PFSK-1 (cell line): Measurements from ENCODE around the gene CACNA1C.

ENCODE experiments used
- FOXP2 ChIP-seq: optimal IDR thresholded peaks from 2 replicates; pipeline ENCODE3; 2011; ENCODE audit warnings: borderline replicate concordance, control low read depth, inconsistent platforms; ENCODE audit not compliant: insufficient read depth; ENCODE audit errors: extremely low read length, extremely low read depth
- POLR2AphosphoS5 ChIP-seq: IDR thresholded peaks from 2 replicates; pipeline ENCODE4 v1.6.1; 2012; ENCODE audit warnings: low read depth, mild to moderate bottlenecking, control low read depth, low read length, moderate library complexity
- SIN3A ChIP-seq: IDR thresholded peaks from 2 replicates; pipeline ENCODE4 v1.6.1; 2012; ENCODE audit warnings: mild to moderate bottlenecking, low read length, moderate library complexity, borderline replicate concordance; ENCODE audit not compliant: insufficient read depth
- TAF1 ChIP-seq: IDR thresholded peaks from 2 replicates; pipeline ENCODE4 v1.6.1; 2012; ENCODE audit warnings: low read length, control low read depth, borderline replicate concordance; ENCODE audit not compliant: insufficient read depth
- TF ChIP-seq, protein P1 (sequence below), 2 experiments: IDR thresholded peaks; 2 replicates each; pipeline versions ENCODE4 v1.6.1 to v1.8.0; 2011 to 2012; ENCODE audit warnings: low read depth in 2 of 2, low read length in 2 of 2, control low read depth in 1 of 2, inconsistent platforms in 1 of 2, mild to moderate bottlenecking in 1 of 2, moderate library complexity in 1 of 2; ENCODE audit not compliant: insufficient read depth in 1 of 2

CACNA1C gene

DNA sequence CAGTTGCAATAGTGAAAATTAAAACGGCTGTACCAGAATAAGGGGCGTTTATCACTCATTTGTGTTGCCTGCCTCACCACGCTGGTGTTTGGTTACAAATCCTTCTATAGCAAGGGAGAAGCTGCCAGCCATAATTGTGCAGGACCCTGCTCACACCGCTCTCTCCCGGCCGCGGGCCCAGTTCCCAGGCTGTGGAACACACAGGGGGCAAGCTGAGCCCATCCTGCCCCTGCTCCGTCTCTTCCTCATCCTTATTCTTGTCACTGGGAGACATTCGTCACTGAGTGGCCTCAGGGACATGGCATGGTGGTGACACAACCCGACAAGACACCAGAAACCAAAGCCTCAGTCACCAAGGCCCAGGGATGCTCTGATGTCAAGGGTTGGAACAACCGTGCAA lies 625.6 kb downstream of the CACNA1C start:
- no peak for TF ChIP-seq TAF1
- TF ChIP-seq, protein P1, sequence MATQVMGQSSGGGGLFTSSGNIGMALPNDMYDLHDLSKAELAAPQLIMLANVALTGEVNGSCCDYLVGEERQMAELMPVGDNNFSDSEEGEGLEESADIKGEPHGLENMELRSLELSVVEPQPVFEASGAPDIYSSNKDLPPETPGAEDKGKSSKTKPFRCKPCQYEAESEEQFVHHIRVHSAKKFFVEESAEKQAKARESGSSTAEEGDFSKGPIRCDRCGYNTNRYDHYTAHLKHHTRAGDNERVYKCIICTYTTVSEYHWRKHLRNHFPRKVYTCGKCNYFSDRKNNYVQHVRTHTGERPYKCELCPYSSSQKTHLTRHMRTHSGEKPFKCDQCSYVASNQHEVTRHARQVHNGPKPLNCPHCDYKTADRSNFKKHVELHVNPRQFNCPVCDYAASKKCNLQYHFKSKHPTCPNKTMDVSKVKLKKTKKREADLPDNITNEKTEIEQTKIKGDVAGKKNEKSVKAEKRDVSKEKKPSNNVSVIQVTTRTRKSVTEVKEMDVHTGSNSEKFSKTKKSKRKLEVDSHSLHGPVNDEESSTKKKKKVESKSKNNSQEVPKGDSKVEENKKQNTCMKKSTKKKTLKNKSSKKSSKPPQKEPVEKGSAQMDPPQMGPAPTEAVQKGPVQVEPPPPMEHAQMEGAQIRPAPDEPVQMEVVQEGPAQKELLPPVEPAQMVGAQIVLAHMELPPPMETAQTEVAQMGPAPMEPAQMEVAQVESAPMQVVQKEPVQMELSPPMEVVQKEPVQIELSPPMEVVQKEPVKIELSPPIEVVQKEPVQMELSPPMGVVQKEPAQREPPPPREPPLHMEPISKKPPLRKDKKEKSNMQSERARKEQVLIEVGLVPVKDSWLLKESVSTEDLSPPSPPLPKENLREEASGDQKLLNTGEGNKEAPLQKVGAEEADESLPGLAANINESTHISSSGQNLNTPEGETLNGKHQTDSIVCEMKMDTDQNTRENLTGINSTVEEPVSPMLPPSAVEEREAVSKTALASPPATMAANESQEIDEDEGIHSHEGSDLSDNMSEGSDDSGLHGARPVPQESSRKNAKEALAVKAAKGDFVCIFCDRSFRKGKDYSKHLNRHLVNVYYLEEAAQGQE (IDR thresholded peaks at IDR 0.05; ENCODE audit: insufficient read depth in 1 of 2, low read depth in 2 of 2, low read length in 2 of 2), result no peak
- TF ChIP-seq POLR2AphosphoS5, result no peak
- TF ChIP-seq SIN3A, result no peak
- no peak for TF ChIP-seq FOXP2

DNA sequence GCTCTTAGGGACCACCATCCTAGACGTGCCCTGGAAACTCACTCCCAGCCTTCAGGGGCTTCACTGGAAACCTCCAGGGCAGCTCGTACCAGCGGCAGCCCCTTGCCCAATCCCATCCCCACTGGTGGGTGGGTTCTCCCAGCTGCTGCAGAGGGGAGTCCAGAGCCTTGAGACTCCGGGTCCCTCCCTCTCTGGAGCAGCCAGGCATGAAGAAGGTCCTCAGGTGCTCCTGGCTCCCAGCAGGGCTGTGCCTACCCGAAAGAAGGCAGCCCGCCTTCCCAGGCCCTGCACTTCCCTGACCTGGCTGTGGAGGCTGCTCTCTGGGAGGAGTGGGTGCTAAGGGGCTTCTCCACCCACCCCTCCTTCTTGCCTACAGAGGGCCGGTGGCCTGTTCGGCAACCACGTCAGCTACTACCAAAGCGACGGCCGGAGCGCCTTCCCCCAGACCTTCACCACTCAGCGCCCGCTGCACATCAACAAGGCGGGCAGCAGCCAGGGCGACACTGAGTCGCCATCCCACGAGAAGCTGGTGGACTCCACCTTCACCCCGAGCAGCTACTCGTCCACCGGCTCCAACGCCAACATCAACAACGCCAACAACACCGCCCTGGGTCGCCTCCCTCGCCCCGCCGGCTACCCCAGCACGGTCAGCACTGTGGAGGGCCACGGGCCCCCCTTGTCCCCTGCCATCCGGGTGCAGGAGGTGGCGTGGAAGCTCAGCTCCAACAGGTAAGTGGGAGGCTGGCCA lies 626.5 kb downstream of the CACNA1C start:
- TF ChIP-seq, protein P1 (IDR thresholded peaks at IDR 0.05; ENCODE audit: insufficient read depth in 1 of 2, low read depth in 2 of 2, low read length in 2 of 2), result no peak

DNA sequence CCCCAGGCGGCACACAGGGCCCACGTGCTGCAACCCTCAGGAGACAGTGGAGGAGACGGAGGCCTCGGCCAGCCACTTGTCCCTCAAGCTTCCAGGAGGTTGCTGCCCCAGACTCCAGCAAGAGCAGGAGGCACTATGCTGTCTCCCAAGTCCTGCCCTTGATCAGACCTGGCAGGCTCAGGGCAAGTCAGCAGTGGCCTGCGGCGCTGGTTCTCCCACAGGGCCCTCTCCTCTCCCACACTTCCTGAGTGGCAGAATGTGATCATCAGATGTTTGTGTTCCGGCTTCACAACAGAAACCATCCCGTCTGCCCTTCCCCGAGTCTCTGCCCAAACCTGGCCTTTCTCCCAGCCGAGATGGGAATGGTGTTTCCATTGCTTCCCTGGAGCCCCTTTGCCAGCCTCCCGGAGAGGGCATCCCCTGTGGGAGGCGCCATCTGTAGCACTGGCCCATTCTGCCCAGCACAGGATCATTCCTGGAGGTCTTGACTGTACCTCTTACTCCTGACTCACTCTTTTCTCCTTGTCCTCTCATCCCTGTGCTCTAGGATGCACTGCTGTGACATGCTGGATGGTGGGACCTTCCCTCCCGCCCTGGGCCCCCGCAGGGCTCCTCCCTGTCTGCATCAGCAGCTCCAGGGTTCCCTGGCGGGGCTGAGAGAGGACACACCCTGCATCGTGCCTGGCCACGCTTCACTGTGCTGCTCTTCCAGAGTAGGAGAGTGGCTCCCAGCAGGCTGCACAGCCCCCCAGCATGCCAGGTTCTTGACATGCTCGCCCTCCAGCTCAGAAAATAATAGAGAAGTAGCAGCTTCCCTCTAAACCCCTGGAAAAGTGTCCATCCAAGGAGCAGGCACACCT lies 627.3 kb downstream of the CACNA1C start:
- TF ChIP-seq, protein P1 (IDR thresholded peaks at IDR 0.05; ENCODE audit: insufficient read depth in 1 of 2, low read depth in 2 of 2, low read length in 2 of 2), result no peak
- TF ChIP-seq FOXP2 (no peak), SIN3A (no peak), TAF1 (no peak), POLR2AphosphoS5 (no peak)

DNA sequence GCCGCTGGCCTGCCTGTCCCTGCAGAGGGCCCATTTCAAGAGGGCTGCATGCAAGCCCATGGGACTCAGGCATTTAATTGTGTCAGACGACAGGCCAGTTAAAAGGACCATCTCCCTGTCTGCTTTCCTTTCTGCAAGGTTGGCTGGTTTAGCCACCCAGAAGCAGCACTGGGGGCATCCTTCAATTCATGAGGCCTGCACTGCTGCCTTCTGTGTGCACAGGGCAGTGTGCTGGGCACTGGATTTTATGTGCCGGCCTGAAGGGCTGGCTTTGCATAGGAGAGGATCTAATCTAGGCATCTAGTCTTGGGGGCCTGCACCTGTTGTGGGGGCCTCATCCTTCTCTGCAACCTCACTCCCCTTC lies 627.9 kb downstream of the CACNA1C start:
- TF ChIP-seq TAF1 (no peak), FOXP2 (no peak), POLR2AphosphoS5 (no peak), SIN3A (no peak)
- TF ChIP-seq, protein P1 (IDR thresholded peaks at IDR 0.05; ENCODE audit: insufficient read depth in 1 of 2, low read depth in 2 of 2, low read length in 2 of 2), result no peak
